ENCODE results near the gene MYO9B. TPM values are rescaled to one million over a fixed set of nuclear protein-coding genes. Genes with fewer than 3 reads are reported as not detected.

The MYO9B gene
- total RNA-seq, 3 donors from 2014 or later (not counting 1 experiment from before 2014, with no cell fraction given) = 321 to 378 (median 365) TPM

GRCh38 chr19:17069193-17069592 lies 6.4 kb upstream of the MYO9B start:
- H3K27me3 ChIP-seq (ENCODE audit: control insufficient read depth, insufficient read depth, low read length) = no peaks in the 10 kb centered on the region
- H3K4me1 Mint-ChIP-seq = peaks cover 25 to 47% of the 10 kb centered on the region in 2 donors
- H3K27ac Mint-ChIP-seq = no peak overlapping the region
- H3K4me3 ChIP-seq (ENCODE audit: low read length) = no peak overlapping the region
- peaks cover 9% of the 10 kb centered on the region for H3K36me3 ChIP-seq (ENCODE audit: control insufficient read depth, insufficient read depth, low read length)
- 86% methylated on average over 9 of the region's 9 CpGs for WGBS (ENCODE audit: insufficient coverage)
- H3K9me3 ChIP-seq (ENCODE audit: control insufficient read depth, insufficient read depth, low read length) = no peaks in the 10 kb centered on the region
- H3K9me3 Mint-ChIP-seq = no peaks in the 10 kb centered on the region
- H3K27ac ChIP-seq (ENCODE audit: low read length) = no peak overlapping the region
- TF ChIP-seq CTCF (IDR thresholded peaks at IDR 0.05) = no peak
- H3K4me1 ChIP-seq (ENCODE audit: control insufficient read depth, insufficient read depth, low read length) = peaks cover 25% of the 10 kb centered on the region
- DNase-seq (no peak), ATAC-seq (no peak)
- no peak overlapping the region for H3K4me3 Mint-ChIP-seq
- intact Hi-C loops (cut with micrococcal nuclease) = no loop called here
- H3K36me3 Mint-ChIP-seq = no peaks in the 10 kb centered on the region
- peaks cover 6% of the 10 kb centered on the region in 2 donors for H3K27me3 Mint-ChIP-seq (ENCODE audit: low read depth in 2 of 2)

GRCh38 chr19:17070421-17070820 lies 5.2 kb upstream of the MYO9B start:
- TF ChIP-seq CTCF (IDR thresholded peaks at IDR 0.05) = no peak
- no peak overlapping the region for H3K27ac ChIP-seq (ENCODE audit: low read length)
- H3K27me3 ChIP-seq (ENCODE audit: control insufficient read depth, insufficient read depth, low read length) = no peaks in the 10 kb centered on the region
- peaks cover 9% of the 10 kb centered on the region for H3K36me3 ChIP-seq (ENCODE audit: control insufficient read depth, insufficient read depth, low read length)
- Mint-ChIP-seq H3K36me3 (no peaks in the 10 kb centered on the region), H3K27ac (no peak overlapping the region), H3K27me3 (ENCODE audit: low read depth in 2 of 2) (peaks cover 0 to 6% of the 10 kb centered on the region in 2 donors), H3K4me3 (no peak overlapping the region), H3K4me1 (peaks cover 21 to 47% of the 10 kb centered on the region in 2 donors), H3K9me3 (no peaks in the 10 kb centered on the region)
- no peak for DNase-seq
- no peak for ATAC-seq
- intact Hi-C loops (cut with micrococcal nuclease) = no loop called here
- no peaks in the 10 kb centered on the region for H3K9me3 ChIP-seq (ENCODE audit: control insufficient read depth, insufficient read depth, low read length)
- H3K4me1 ChIP-seq (ENCODE audit: control insufficient read depth, insufficient read depth, low read length) = peaks cover 30% of the 10 kb centered on the region
- no peak overlapping the region for H3K4me3 ChIP-seq (ENCODE audit: low read length)
- 97% methylated on average over 12 of the region's 12 CpGs for WGBS (ENCODE audit: insufficient coverage)

GRCh38 chr19:17070912-17071311 lies 4.7 kb upstream of the MYO9B start:
- H3K9me3 Mint-ChIP-seq = no peaks in the 10 kb centered on the region
- TF ChIP-seq CTCF (IDR thresholded peaks at IDR 0.05) = no peak
- no peaks in the 10 kb centered on the region for H3K9me3 ChIP-seq (ENCODE audit: control insufficient read depth, insufficient read depth, low read length)
- peaks cover 20 to 51% of the 10 kb centered on the region in 2 donors for H3K4me1 Mint-ChIP-seq
- ATAC-seq (no peak), DNase-seq (no peak)
- H3K27me3 ChIP-seq (ENCODE audit: control insufficient read depth, insufficient read depth, low read length) = no peaks in the 10 kb centered on the region
- H3K27ac Mint-ChIP-seq = no peak overlapping the region
- intact Hi-C loops (cut with micrococcal nuclease) = no loop called here
- 96% methylated on average over 7 of the region's 7 CpGs for WGBS (ENCODE audit: insufficient coverage)
- peaks cover 25% of the 10 kb centered on the region for H3K4me1 ChIP-seq (ENCODE audit: control insufficient read depth, insufficient read depth, low read length)
- no peak overlapping the region for H3K27ac ChIP-seq (ENCODE audit: low read length)
- H3K4me3 ChIP-seq (ENCODE audit: low read length) = no peak overlapping the region
- H3K27me3 Mint-ChIP-seq (ENCODE audit: low read depth in 2 of 2) = peaks cover 0 to 6% of the 10 kb centered on the region in 2 donors
- no peak overlapping the region for H3K4me3 Mint-ChIP-seq
- no peaks in the 10 kb centered on the region for H3K36me3 Mint-ChIP-seq
- peaks cover 9% of the 10 kb centered on the region for H3K36me3 ChIP-seq (ENCODE audit: control insufficient read depth, insufficient read depth, low read length)
